ENCODE measurements around the gene COBLL1. TPM values are rescaled to one million over a fixed set of nuclear protein-coding genes. Genes with fewer than 3 reads are reported as not detected.

COBLL1 gene
- total and polyA plus RNA-seq, 2 of the 4 experiments (the other 2 are of a cell fraction): 0.79 to 1.1 TPM

- TF ChIP-seq USF2 (IDR thresholded peaks at IDR 0.05; ENCODE audit: low read depth, low read length): no peak
These were observed 87.2 kb downstream of the COBLL1 start (continued) for GRCh38 chr2:164754157-164755093.

GRCh38 chr2:164752956-164753355, 88.7 kb downstream of the COBLL1 start:
- no peaks in the 10 kb centered on the region for H3K4me1 ChIP-seq (ENCODE audit: control insufficient read depth, insufficient read depth, low read length)
- intact Hi-C loops (cut with micrococcal nuclease): no loop called here
- no peak overlapping the region for H4K8ac ChIP-seq (ENCODE audit: low read depth in 2 of 2, low read length in 2 of 2)
- H3K36me3 ChIP-seq (ENCODE audit: control insufficient read depth, insufficient read depth, low read length): no peaks in the 10 kb centered on the region
- H4K5ac ChIP-seq (ENCODE audit: low read depth, low read length): no peak overlapping the region
- in situ Hi-C loops (cut with MboI; ENCODE audit: low sequenced_read_pairs): no loop called here
- no peak overlapping the region for H3K4me2 ChIP-seq (ENCODE audit: low read depth, low read length)
- H2AK9ac ChIP-seq (replicated peaks; ENCODE audit: low read depth, low read length, poor library complexity): no peak overlapping the region
- no peak for DNase-seq
- H3K79me1 ChIP-seq (ENCODE audit: low read depth in 1 of 2, low read length in 2 of 2): no peaks in the 10 kb centered on the region
- no TSS peak for BruUV-seq (replicated peaks)
- H3K18ac ChIP-seq (ENCODE audit: low read depth, low read length): no peak overlapping the region
- no peak overlapping the region for H2BK5ac ChIP-seq (ENCODE audit: low read depth, low read length, poor library complexity, severe bottlenecking)
- H4K91ac ChIP-seq (ENCODE audit: insufficient read depth, low read depth, low read length): no peak overlapping the region
- H3K27me3 ChIP-seq (ENCODE audit: control insufficient read depth, insufficient read depth, low read length): no peaks in the 10 kb centered on the region
- no peak overlapping the region for H3K4ac ChIP-seq (ENCODE audit: low read depth, low read length)
- no peak overlapping the region for H3K27ac ChIP-seq (ENCODE audit: insufficient read depth, low read length)
- no peaks in the 10 kb centered on the region for H3K9me1 ChIP-seq (ENCODE audit: insufficient read depth, low read length)
- H2AFZ ChIP-seq (replicated peaks; ENCODE audit: low read length, poor library complexity): no peak overlapping the region
- H3K14ac ChIP-seq (replicated peaks; ENCODE audit: low read depth, low read length): no peak overlapping the region
- H2AK5ac ChIP-seq (ENCODE audit: low read depth, low read length): no peak overlapping the region
- H3K9me3 ChIP-seq (ENCODE audit: control insufficient read depth, insufficient read depth, low read length): no peaks in the 10 kb centered on the region
- no peak overlapping the region for H3K56ac ChIP-seq (ENCODE audit: extremely low read depth, insufficient read depth, low read length)
- H2BK15ac ChIP-seq (ENCODE audit: low read depth, low read length): no peak overlapping the region
- H3K23ac ChIP-seq (ENCODE audit: low read depth, low read length): no peak overlapping the region
- no peak overlapping the region for H3K9ac ChIP-seq (ENCODE audit: low read depth, low read length)
- no peak for ATAC-seq (ENCODE audit: low read depth)
- no CpG with 5 or more reads among the region's 1 CpG for WGBS, 2 experiments (ENCODE audit: extremely low coverage in 2 of 2, insufficient read length in 1 of 2)
- no peak overlapping the region for H3K4me3 ChIP-seq (ENCODE audit: insufficient read depth, low read depth, low read length)
- dilution Hi-C loops (cut with HindIII; ENCODE audit: low sequenced_read_pairs, unreplicated experiment): no loop called here
- no peaks in the 10 kb centered on the region for H4K20me1 ChIP-seq (ENCODE audit: insufficient read depth, low read length)
- no peak overlapping the region for H2BK120ac ChIP-seq (ENCODE audit: low read depth, low read length)
- CTCF ChIA-PET: interaction anchor here (0.7 kb wide), 2 partner anchors 45 to 155 kb away, joined by 3 to 5 read pairs; no protein-coding TSS in a partner anchor
- H2BK20ac ChIP-seq (ENCODE audit: low read depth, low read length): no peak overlapping the region
- POLR2A ChIA-PET (ENCODE audit: unreplicated experiment): no interaction called here
- TF ChIP-seq MAZ (IDR thresholded peaks at IDR 0.05; ENCODE audit: borderline replicate concordance, low read depth, low read length) (no peak), RFX5 (IDR thresholded peaks at IDR 0.05; ENCODE audit: low read depth, low read length) (no peak), CHD1 (IDR thresholded peaks at IDR 0.05; ENCODE audit: low read depth, low read length) (no peak), RCOR1 (IDR thresholded peaks at IDR 0.05; ENCODE audit: insufficient replicate concordance, low read length) (no peak), MXI1 (IDR thresholded peaks at IDR 0.05; ENCODE audit: borderline replicate concordance, low read depth, low read length) (no peak), BHLHE40 (IDR thresholded peaks at IDR 0.05; ENCODE audit: low read depth, low read length) (no peak), MAFK (IDR thresholded peaks at IDR 0.05; ENCODE audit: low read depth, low read length) (no peak), ELK1 (IDR thresholded peaks at IDR 0.05; ENCODE audit: borderline replicate concordance, low read depth, low read length) (no peak), CTCF (conservative IDR thresholded peaks at IDR 0.05; ENCODE audit: low read depth, low read length) (no peak), POLR2A (IDR thresholded peaks at IDR 0.05; ENCODE audit: low read depth, low read length) (no peak)
